ENCODE data around the gene TIMM50.
A peak's percentile ranks its signal among the peaks of the same experiment; 100 is the strongest.
"Not testable (repeated sequence)": the region's sequence is repeated elsewhere in the genome, so short reads cannot be mapped to it uniquely, and the experiment has no call there.

Gene TIMM50

GRCh38 chr19:39470724-39471339, 9.8 kb upstream of the TIMM50 start:
- no peak for DNase-seq

- no peak for DNase-seq
Measured at GRCh38 chr19:39471756-39472536, 8.7 kb upstream of the TIMM50 start.

DNA sequence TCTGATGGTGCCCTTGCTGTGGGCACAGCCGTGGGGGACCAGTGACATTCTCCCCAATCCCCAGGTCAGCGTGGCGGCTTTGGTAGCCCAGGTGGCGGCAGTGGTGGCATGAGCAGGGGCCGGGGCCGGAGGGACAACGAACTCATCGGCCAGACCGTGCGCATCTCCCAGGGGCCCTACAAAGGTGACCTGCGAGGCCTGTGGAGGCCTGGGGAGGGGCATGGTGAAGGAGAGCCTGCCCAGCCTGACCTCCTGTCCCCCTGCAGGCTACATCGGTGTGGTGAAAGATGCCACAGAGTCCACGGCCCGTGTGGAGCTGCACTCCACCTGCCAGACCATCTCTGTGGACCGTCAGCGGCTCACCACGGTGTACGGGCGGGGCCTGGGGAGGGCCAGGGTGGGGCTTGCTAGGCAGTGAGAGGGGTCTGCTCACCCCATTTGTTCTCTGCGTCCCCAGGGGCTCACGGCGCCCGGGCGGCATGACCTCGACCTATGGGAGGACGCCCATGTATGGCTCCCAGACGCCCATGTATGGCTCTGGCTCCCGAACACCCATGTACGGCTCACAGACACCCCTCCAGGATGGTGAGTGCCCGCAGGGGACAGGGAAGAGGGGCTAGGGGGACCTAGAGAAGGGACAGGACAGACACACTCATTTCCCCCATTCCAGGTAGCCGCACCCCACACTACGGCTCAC, 7.7 kb upstream of the TIMM50 start:
- DNase-seq: no peak

DNA sequence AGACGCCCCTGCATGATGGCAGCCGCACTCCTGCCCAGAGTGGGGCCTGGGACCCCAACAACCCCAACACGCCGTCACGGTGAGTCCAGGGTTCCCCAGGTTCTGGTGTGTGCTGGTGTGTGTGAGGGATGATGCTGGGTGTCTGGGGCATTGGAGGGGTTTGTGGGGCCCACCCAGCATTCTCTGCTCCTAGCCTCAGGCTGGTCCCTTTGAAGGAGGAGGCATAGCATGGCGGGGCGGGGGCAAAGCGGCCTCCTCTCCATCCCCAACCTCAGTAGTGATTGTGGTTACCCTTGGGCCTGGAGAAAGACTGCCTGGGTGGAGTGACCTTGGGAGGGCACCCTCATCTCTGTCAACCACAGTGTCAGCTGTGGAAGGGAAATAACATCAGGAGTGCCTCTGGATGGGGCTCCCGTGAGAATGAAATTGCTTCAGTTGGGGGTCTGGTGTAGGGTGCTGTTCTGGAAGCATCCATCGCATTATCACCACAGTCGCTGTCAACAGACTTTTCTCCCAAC, 7.1 kb upstream of the TIMM50 start:
- DNase-seq: no peak

GRCh38 chr19:39474139-39474620, 6.5 kb upstream of the TIMM50 start:
- DNase-seq: peak; percentile 7

DNA sequence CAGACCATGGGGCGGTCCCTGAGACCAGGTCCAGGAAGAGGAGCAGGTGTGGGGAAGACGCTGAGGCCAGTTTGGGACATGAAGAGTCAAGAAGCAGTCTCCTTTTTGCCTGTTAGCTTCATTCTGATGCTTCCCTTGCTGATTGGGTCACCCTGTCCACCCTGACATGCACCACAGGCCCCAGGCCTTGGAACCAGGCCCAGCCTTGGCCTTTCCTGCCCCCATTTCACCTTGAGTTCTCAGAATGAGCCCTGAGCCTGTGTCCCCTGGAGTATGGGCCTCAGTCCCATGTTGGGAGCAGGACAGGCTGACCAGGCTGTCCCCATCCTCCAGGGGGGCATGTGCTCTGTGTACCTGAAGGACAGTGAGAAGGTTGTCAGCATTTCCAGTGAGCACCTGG, 4.9 kb upstream of the TIMM50 start:
- no peak for DNase-seq

DNA sequence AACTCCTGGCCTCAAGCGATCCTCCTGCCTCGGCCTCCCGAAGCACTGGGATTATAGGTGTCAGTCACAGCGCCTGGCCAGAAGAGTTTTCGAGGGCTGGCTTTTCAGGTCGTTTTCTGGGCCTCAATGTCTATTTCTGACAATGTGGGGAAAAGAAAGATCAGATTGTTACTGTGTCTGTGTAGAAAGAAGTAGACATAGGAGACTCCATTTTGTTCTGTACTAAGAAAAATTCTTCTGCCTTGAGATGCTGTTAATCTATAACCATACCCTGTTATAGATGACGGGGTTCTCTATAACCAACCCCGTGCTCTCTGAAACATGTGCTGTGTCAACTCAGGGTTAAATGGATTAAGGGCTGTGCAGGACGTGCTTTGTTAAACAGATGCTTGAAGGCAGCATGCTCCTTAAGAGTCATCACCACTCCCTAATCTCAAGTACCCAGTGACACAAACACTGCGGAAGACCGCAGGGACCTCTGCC, 1.3 kb upstream of the TIMM50 start:
- not testable (repeated sequence) for DNase-seq

DNA sequence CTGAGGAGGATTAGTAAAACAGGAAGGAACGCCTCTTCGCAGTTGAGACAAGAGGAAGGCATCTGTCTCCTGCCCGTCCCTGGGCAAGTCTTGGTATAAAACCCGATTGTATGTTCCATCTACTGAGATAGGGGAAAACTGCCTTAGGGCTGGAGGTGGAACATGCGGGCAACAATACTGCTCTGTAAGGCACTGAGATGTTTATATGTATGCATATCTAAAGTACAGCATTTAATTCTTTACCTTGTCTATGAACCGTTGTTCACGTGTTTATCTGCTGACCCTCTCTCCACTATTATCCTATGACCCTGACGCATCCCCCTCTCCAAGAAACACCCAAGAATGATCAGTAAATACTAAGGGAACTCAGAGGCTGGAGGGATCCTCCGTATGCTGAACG, 722 bp upstream of the TIMM50 start:
- no peak for DNase-seq

- no peak for DNase-seq
Measured at GRCh38 chr19:39481229-39481545, 549 bp downstream of the TIMM50 start.

- DNase-seq: no peak
Measured at GRCh38 chr19:39481676-39482075, 1.0 kb downstream of the TIMM50 start.

DNA sequence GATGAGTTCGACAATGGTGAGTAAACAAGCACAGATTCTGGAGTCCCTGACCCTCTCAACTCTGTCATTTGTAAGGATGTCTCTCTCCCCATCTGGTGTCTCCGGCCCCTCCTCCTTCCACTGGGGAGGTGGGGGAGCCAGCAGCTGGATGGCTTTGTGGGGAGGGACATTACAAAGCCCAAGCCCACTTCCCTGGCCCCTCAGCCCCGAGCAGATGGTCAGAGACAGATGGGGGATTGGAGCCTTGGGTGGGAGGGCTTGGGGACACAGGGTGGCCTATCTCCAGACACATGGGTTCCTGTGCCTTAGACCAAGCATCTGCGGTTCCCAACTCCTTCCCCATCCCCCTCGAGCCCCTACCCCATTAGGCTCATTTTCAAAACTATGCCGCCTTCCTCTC, 2.5 kb downstream of the TIMM50 start:
- DNase-seq: no peak

DNA sequence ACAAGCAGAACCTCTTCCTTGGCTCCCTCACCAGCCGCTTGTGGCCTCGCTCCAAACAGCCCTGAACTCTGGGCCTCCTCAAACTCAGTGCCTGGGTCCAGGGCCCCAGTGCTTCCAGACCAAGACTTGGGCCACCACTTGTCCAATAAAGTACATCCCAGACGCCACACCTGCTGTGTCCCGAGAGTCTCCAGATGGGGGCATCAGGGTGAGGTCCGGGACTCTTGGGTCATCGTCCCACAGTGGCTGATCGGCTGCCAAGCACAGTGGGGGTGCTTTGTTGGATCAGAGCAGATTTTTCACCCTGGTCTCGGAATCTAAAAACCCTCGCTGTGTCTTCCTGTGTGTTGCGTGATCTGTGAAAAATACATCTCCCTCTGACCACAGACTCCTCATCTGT, 9.1 kb downstream of the TIMM50 start:
- DNase-seq: no peak

DNA sequence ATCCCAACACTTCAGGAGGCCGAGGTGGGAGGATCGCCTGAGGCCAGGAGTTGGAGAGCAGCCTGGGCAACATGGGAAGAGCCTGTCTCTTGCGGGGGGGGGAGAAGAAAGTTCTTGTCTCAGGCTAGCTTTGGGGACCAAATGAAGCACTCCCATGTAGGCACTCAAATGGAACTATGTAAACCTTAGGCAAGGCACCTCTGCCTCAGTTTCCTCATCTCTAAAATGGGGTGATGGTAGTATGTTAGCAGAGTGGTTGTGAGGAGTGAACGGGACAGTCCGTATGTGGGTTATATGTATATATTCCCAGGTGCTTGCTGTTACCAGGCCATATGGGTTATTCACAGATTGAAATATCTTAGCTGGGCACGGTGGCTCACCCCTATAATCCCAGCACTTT, 11.6 kb downstream of the TIMM50 start:
- DNase-seq: no peak

DNA sequence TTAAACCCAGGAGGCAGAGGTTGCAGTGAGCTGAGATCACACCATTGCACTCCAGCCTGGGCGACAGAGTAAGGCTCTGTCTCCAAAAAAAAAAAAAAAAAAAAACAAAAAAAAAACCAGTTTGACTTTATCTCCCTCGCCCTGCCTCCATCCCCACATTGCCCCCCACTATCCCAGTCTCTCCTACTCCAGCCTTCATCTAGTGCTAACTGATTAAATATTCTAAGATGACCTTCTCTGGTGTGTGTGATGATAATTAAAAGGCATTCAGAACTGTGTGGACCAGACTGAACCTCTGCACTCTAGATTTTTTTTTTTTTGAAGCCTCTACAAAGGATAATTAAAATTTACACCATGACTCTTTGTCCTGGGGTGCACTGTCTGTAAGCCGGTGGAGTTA, 12.2 kb downstream of the TIMM50 start:
- no peak for DNase-seq

GRCh38 chr19:39494661-39495060, 14.0 kb downstream of the TIMM50 start:
- no peak for DNase-seq

- no peak for DNase-seq
Measured at GRCh38 chr19:39496063-39496462, 15.4 kb downstream of the TIMM50 start.

GRCh38 chr19:39497701-39497995, 17.0 kb downstream of the TIMM50 start:
- no peak for DNase-seq

- DNase-seq: peak; percentile 86
Measured at GRCh38 chr19:39497996-39498797, 17.6 kb downstream of the TIMM50 start.

DNA sequence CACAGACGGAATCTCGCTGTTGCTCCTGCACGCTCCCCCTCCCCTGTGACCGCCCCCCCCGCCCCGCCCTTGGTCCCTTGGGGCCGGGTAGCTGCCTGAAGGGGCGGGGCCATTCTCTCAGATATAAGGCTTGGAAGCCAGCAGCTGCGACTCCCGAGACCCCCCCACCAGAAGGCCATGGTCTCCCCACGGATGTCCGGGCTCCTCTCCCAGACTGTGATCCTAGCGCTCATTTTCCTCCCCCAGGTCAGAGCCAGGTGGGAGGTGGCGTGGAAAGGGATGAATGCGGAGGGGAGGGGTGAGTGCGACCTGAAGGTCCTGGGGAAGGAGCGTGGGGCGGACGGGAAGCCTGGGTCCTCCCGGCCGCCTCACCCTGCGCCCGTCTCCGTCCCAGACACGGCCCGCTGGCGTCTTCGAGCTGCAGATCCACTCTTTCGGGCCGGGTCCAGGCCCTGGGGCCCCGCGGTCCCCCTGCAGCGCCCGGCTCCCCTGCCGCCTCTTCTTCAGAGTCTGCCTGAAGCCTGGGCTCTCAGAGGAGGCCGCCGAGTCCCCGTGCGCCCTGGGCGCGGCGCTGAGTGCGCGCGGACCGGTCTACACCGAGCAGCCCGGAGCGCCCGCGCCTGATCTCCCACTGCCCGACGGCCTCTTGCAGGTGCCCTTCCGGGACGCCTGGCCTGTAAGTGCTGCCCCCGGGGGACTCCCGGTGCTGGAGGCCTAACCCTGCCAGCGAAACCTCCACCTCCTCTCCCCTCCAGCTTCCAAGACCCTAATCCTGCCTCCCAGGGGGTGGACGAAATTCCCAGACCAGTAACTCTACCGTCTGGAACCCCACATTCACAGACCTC, 18.4 kb downstream of the TIMM50 start, which contains the start of gene DLL3:
Gene DLL3 (plus strand): TSS at position 150 of the 845 bp plus-strand sequence. CDS start 28 bp downstream, at position 178.
- DNase-seq: peak; percentile 56

DNA sequence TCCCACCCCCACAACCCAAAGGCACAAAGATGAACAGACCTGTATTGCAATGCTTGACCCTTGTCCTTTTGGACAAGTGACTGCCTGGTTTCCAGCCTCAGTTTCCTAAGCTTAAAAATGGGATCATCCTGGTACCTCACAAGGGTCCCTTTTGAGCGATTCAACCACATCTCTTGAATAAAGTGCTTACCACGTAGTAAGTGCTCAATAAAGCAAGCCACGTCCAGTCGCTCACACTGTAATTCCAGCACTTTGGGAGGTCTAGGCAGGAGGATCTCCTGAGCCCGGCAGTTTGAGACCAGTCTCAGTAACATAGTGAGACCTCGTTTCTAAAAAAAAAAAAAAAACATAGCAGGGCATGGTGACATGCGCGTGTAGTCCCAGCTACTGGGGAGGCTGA, 19.3 kb downstream of the TIMM50 start:
- no peak for DNase-seq

GRCh38 chr19:39500543-39500942, 19.9 kb downstream of the TIMM50 start:
- DNase-seq: no peak

DNA sequence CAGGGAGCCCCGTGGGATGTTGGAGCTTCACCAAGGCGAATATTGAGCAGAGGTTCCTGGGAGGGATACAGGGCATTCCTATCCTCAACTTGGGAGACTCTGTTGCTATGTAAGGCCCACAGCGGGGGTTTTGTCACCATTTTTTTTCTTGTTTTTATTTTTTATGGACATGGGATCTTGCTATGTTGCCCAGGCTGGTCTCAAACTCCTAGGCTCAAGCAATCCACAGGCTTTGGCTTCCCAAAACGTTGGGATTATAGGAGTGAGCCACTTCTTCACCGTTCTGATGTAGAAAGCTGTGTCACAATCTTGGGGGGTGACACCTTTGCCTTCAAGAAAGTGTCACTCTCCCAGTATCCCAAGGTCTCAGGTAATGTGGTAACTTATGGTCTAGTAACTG, 20.7 kb downstream of the TIMM50 start:
- DNase-seq: no peak

Measured in NCI-H774 (cell line).